HL-60 (cell line): ENCODE measurements around the gene MIB1.

Source experiments
- DNase-seq, 2 experiments: peaks; one replicate each; pipeline ENCODE4 v3.0.0-alpha.2; 2010 to 2020; ENCODE audit warnings: low read depth in 1 of 2, low spot score in 1 of 2
- H3K27ac ChIP-seq: fragments of 250-450 bp; sonication (Bioruptor Pico); replicated peaks from 2 replicates; pipeline ENCODE4 v1.5.1; 2020; ENCODE audit warnings: mild to moderate bottlenecking, moderate library complexity
- H3K27me3 ChIP-seq: fragments of 250-450 bp; sonication (Bioruptor Pico); 2 replicates; pipeline ENCODE4 v1.5.1; 2021; ENCODE audit warnings: mild to moderate bottlenecking, moderate library complexity; ENCODE audit not compliant: insufficient read depth, poor library complexity, severe bottlenecking
- H3K4me3 ChIP-seq: replicated peaks from 2 replicates; pipeline ENCODE4 v1.5.1; 2011; ENCODE audit warnings: mild to moderate bottlenecking, control low read depth, low read length; ENCODE audit not compliant: insufficient read depth
- GABPA ChIP-seq: IDR thresholded peaks from 2 replicates; pipeline ENCODE4 v1.6.1; 2012; ENCODE audit warnings: low read depth
- POLR2AphosphoS5 ChIP-seq: IDR thresholded peaks from 2 replicates; pipeline ENCODE4 v1.6.1; 2012; ENCODE audit warnings: low read depth
- SPI1 ChIP-seq: IDR thresholded peaks from 2 replicates; pipeline ENCODE4 v1.6.1; 2012; ENCODE audit warnings: low read depth, mild to moderate bottlenecking, borderline replicate concordance
- TF ChIP-seq, protein P1 (sequence below): IDR thresholded peaks from one replicate; pipeline ENCODE4 v1.5.1; 2011; ENCODE audit warnings: low read length, control low read depth, inconsistent platforms; ENCODE audit not compliant: insufficient read depth
- TF ChIP-seq, protein P2 (sequence below): IDR thresholded peaks from 2 replicates; pipeline ENCODE4 v1.6.1; 2012; ENCODE audit warnings: low read depth; ENCODE audit not compliant: insufficient replicate concordance

MIB1 gene

GRCh38 chr18:21742315-21742687 lies 1.7 kb downstream of the MIB1 start:
- DNase-seq, result no peak
- TF ChIP-seq, protein P1, sequence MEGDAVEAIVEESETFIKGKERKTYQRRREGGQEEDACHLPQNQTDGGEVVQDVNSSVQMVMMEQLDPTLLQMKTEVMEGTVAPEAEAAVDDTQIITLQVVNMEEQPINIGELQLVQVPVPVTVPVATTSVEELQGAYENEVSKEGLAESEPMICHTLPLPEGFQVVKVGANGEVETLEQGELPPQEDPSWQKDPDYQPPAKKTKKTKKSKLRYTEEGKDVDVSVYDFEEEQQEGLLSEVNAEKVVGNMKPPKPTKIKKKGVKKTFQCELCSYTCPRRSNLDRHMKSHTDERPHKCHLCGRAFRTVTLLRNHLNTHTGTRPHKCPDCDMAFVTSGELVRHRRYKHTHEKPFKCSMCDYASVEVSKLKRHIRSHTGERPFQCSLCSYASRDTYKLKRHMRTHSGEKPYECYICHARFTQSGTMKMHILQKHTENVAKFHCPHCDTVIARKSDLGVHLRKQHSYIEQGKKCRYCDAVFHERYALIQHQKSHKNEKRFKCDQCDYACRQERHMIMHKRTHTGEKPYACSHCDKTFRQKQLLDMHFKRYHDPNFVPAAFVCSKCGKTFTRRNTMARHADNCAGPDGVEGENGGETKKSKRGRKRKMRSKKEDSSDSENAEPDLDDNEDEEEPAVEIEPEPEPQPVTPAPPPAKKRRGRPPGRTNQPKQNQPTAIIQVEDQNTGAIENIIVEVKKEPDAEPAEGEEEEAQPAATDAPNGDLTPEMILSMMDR, result no peak
- TF ChIP-seq POLR2AphosphoS5 (no peak), SPI1 (no peak), GABPA (no peak)
- TF ChIP-seq, protein P2, sequence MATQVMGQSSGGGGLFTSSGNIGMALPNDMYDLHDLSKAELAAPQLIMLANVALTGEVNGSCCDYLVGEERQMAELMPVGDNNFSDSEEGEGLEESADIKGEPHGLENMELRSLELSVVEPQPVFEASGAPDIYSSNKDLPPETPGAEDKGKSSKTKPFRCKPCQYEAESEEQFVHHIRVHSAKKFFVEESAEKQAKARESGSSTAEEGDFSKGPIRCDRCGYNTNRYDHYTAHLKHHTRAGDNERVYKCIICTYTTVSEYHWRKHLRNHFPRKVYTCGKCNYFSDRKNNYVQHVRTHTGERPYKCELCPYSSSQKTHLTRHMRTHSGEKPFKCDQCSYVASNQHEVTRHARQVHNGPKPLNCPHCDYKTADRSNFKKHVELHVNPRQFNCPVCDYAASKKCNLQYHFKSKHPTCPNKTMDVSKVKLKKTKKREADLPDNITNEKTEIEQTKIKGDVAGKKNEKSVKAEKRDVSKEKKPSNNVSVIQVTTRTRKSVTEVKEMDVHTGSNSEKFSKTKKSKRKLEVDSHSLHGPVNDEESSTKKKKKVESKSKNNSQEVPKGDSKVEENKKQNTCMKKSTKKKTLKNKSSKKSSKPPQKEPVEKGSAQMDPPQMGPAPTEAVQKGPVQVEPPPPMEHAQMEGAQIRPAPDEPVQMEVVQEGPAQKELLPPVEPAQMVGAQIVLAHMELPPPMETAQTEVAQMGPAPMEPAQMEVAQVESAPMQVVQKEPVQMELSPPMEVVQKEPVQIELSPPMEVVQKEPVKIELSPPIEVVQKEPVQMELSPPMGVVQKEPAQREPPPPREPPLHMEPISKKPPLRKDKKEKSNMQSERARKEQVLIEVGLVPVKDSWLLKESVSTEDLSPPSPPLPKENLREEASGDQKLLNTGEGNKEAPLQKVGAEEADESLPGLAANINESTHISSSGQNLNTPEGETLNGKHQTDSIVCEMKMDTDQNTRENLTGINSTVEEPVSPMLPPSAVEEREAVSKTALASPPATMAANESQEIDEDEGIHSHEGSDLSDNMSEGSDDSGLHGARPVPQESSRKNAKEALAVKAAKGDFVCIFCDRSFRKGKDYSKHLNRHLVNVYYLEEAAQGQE, result no peak
- Histone ChIP-seq H3K4me3 (peak overlapping the region; percentile 91), H3K27me3 (no peaks in the 10 kb centered on the region), H3K27ac (no peak overlapping the region)

DNA sequence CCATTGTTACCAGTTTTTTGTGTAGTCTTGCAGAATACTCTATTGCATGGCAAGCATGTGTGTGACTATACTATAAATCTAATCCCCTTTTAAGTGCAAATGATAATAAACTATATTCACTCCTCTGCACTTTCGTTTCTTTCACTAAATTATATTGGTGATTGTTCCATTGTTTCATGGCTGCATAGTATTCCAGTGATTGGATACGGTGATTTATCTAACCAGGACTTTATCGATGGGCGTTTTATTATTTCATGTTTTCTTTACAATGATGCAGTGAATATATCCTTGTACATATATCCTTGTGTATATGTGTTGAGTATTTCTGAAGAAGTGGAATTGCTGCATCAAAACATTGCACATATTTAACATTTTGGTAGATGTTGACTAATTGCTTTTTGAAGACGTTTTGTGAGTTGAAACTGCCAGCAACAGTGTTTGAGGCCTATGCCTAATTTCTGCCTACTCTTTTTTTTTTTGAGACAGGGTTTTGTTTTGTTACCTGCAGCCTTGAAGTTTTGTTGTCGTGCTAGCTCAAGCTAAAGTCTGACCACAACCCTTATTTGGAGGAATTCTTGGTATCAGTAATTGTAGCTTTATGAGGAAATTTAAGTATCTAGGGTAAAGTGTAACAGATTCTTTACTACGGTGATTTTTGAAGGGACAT lies 2.7 kb downstream of the MIB1 start:
- H3K4me3 ChIP-seq, result no peak overlapping the region
- DNase-seq, result no peak
- no peak overlapping the region for H3K27ac ChIP-seq
- H3K27me3 ChIP-seq, result no peaks in the 10 kb centered on the region
- TF ChIP-seq GABPA (no peak), POLR2AphosphoS5 (no peak), SPI1 (no peak)
- TF ChIP-seq, protein P1, result no peak
- TF ChIP-seq, protein P2, result no peak

DNA sequence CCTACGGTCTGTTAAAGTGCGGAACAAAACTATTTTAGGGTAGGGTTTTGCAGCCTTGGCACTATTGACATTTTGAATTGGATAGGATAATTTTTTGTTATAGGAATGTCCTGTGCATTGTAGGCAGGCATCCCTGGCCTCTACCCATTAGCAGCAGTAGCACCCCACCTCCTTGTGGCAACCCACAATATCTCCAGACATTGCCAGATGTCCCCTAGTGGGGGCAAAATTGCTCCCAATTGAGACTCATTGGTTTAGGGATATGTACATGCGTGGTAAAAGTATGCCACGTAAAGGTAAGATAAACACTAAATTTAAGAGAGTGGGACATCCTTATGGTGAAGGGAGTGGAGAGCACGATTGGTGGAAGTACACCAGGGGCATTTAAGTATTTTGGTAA lies 4.6 kb downstream of the MIB1 start:
- Histone ChIP-seq H3K4me3 (no peak overlapping the region), H3K27me3 (no peaks in the 10 kb centered on the region), H3K27ac (no peak overlapping the region)
- no peak for DNase-seq
- TF ChIP-seq SPI1 (no peak), POLR2AphosphoS5 (no peak)
- TF ChIP-seq, protein P2, result no peak
- TF ChIP-seq, protein P1, result no peak
